DOHH2 (cell line): ENCODE data around the gene COL5A3.

ENCODE experiments used
- EZH2phosphoT487 ChIP-seq: fragments of 200-600 bp; sonication (generic); IDR thresholded peaks from 2 replicates; pipeline ENCODE4 v1.6.1; 2017; ENCODE audit warnings: borderline replicate concordance, mild to moderate bottlenecking, antibody characterized with exemption, low read length, moderate library complexity, mixed read lengths
- TF ChIP-seq, protein P1 (sequence below): fragments of 200-600 bp; sonication (generic); IDR thresholded peaks from one replicate; pipeline ENCODE4 v1.5.1; 2014; ENCODE audit warnings: antibody characterized with exemption, mild to moderate bottlenecking, low read depth, low read length; ENCODE audit not compliant: poor library complexity, severe bottlenecking

DNA sequence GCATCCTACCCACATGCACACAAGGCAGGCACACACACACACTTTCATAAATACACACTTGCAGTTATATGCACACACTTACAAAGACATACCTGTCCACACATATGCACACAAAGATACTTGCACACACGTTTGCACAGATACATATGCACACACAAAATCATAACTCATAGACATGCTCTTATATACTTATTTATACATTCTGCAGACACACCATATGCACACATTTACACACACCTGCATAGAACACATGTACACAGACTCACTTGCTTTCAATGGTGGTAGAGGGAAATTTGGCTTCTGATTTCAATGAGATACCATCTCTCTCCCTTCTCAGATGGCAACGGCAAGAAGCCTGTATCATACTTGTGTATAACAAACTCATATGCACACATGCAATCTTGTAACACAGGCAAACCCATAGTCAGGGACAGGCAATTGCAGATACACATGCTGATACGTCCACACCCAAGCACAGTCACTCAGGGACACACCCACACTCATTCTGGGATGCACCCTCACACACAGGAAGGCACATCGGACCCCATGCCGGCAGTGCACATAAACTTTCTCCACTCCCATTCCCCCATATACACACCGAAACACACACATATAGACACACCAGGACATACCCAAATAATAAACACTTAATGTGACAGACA, 98.6 kb downstream of the COL5A3 start:
- TF ChIP-seq, protein P1, sequence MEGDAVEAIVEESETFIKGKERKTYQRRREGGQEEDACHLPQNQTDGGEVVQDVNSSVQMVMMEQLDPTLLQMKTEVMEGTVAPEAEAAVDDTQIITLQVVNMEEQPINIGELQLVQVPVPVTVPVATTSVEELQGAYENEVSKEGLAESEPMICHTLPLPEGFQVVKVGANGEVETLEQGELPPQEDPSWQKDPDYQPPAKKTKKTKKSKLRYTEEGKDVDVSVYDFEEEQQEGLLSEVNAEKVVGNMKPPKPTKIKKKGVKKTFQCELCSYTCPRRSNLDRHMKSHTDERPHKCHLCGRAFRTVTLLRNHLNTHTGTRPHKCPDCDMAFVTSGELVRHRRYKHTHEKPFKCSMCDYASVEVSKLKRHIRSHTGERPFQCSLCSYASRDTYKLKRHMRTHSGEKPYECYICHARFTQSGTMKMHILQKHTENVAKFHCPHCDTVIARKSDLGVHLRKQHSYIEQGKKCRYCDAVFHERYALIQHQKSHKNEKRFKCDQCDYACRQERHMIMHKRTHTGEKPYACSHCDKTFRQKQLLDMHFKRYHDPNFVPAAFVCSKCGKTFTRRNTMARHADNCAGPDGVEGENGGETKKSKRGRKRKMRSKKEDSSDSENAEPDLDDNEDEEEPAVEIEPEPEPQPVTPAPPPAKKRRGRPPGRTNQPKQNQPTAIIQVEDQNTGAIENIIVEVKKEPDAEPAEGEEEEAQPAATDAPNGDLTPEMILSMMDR: no peak
- TF ChIP-seq EZH2phosphoT487: no peak
